Liver (tissue), 9 donors: ENCODE results near the gene NDFIP1. TPM values are rescaled to one million over a fixed set of nuclear protein-coding genes. Genes with fewer than 3 reads are reported as not detected.

ENCODE experiments used
- DNase-seq: peaks from one replicate; pipeline ENCODE4 v3.0.0-alpha.2; 2017; ENCODE audit warnings: low spot score
- H3K27ac ChIP-seq, 2 donors: one replicate each; pipeline ENCODE4 v1.7.0; 2013; ENCODE audit warnings: inconsistent platforms in 2 of 2, low read length in 2 of 2, control low read depth in 1 of 2, low read depth in 1 of 2, mild to moderate bottlenecking in 1 of 2
- H3K27me3 ChIP-seq, 4 donors: one replicate each; pipeline versions ENCODE4 v1.6.1 to v1.7.0; 2013; ENCODE audit warnings: low read length in 3 of 4, inconsistent platforms in 1 of 4, mild to moderate bottlenecking in 1 of 4, moderate library complexity in 1 of 4; ENCODE audit not compliant: control insufficient read depth in 4 of 4, insufficient read depth in 4 of 4
- H3K36me3 ChIP-seq, 4 donors: one replicate each; pipeline versions ENCODE4 v1.6.1 to v1.7.0; 2013; ENCODE audit warnings: low read length in 3 of 4, mild to moderate bottlenecking in 3 of 4, low read depth in 1 of 4, moderate library complexity in 1 of 4; ENCODE audit not compliant: control insufficient read depth in 4 of 4, insufficient read depth in 3 of 4
- H3K4me1 ChIP-seq, 4 donors: one replicate each; pipeline versions ENCODE4 v1.6.1 to v1.7.0; 2013; ENCODE audit warnings: low read length in 3 of 4, mild to moderate bottlenecking in 3 of 4, moderate library complexity in 1 of 4; ENCODE audit not compliant: control insufficient read depth in 4 of 4, insufficient read depth in 4 of 4
- H3K4me3 ChIP-seq, 3 donors: one replicate each; pipeline versions ENCODE4 v1.6.1 to v1.7.0; 2013; ENCODE audit warnings: low read length in 3 of 3, control low read depth in 1 of 3, low read depth in 1 of 3, mild to moderate bottlenecking in 1 of 3
- H3K9ac ChIP-seq, 2 donors: one replicate each; pipeline ENCODE4 v1.7.0; 2013; ENCODE audit warnings: low read length in 2 of 2, mild to moderate bottlenecking in 2 of 2, moderate library complexity in 2 of 2, control low read depth in 1 of 2, low read depth in 1 of 2
- H3K9me3 ChIP-seq, 4 donors: one replicate each; pipeline versions ENCODE4 v1.6.1 to v1.7.0; 2013; ENCODE audit warnings: low read length in 3 of 4; ENCODE audit not compliant: control insufficient read depth in 4 of 4
- EGR1 ChIP-seq, 2 donors: IDR thresholded peaks; 2 replicates each; pipeline ENCODE4 v1.6.1; 2016 to 2018; ENCODE audit warnings: antibody characterized with exemption in 2 of 2, low read depth in 2 of 2
- FOXA1 ChIP-seq: IDR thresholded peaks from 2 replicates; pipeline ENCODE4 v1.6.1; 2016; ENCODE audit warnings: antibody characterized with exemption
- FOXA2 ChIP-seq: IDR thresholded peaks from 2 replicates; pipeline ENCODE4 v1.6.1; 2016; ENCODE audit warnings: antibody characterized with exemption
- GABPA ChIP-seq, 2 donors: IDR thresholded peaks in 1 of 2; conservative IDR thresholded peaks in 1 of 2; 2 replicates each; pipeline ENCODE4 v1.6.1; 2016; ENCODE audit warnings: antibody characterized with exemption in 2 of 2, mild to moderate bottlenecking in 1 of 2, moderate library complexity in 1 of 2
- HNF4A ChIP-seq, 2 donors: conservative IDR thresholded peaks; 2 replicates each; pipeline ENCODE4 v1.6.1; 2016; ENCODE audit warnings: antibody characterized with exemption in 2 of 2, mild to moderate bottlenecking in 2 of 2
- HNF4G ChIP-seq: IDR thresholded peaks from 2 replicates; pipeline ENCODE4 v1.6.1; 2016; ENCODE audit warnings: antibody characterized with exemption
- JUND ChIP-seq, 2 donors: IDR thresholded peaks; 2 replicates each; pipeline ENCODE4 v1.6.1; 2016; ENCODE audit warnings: antibody characterized with exemption in 2 of 2
- NR2F2 ChIP-seq: IDR thresholded peaks from 2 replicates; pipeline ENCODE4 v1.6.1; 2016; ENCODE audit warnings: antibody characterized with exemption
- RAD21 ChIP-seq, 2 donors: IDR thresholded peaks; 2 replicates each; pipeline ENCODE4 v1.6.1; 2016; ENCODE audit warnings: antibody characterized with exemption in 2 of 2, mild to moderate bottlenecking in 2 of 2
- SP1 ChIP-seq: IDR thresholded peaks from 2 replicates; pipeline ENCODE4 v1.6.1; 2018; ENCODE audit warnings: antibody characterized with exemption, mild to moderate bottlenecking
- TAF1 ChIP-seq: conservative IDR thresholded peaks from 2 replicates; pipeline ENCODE4 v1.6.1; 2016; ENCODE audit warnings: antibody characterized with exemption, mild to moderate bottlenecking
- YY1 ChIP-seq: IDR thresholded peaks from 2 replicates; pipeline ENCODE4 v1.6.1; 2016; ENCODE audit warnings: antibody characterized with exemption, mild to moderate bottlenecking
- WGBS: extraction: QIAGEN DNeasy Blood & Tissue Kit; methylation state at CpG from one replicate; pipeline ENCODE4 v1.1.7; 2013; 5-methylcytosine and 5-hydroxymethylcytosine counted together
- polyA plus RNA-seq, 2 donors: library from polyadenylated mRNA; stranded (reverse) in 1 of 2; unstranded in 1 of 2; fragments of 200-250 nt in 1 of 2; fragments of >200 nt in 1 of 2; fragmentation: Nextera tagmentation in 1 of 2; extraction: Ambion mirVana in 1 of 2; gene quantifications; one replicate each; pipeline versions ENCODE4 v1.2.1 to v1.2.3, GENCODE V29; 2013 to 2015
- total RNA-seq, 2 donors: library from RNA; depleted of rRNA; stranded (reverse); fragments of >200 nt; gene quantifications; one replicate each; pipeline ENCODE4 v1.2.3, GENCODE V29; 2014
- TF ChIP-seq, protein P1 (sequence below): IDR thresholded peaks from 2 replicates; pipeline ENCODE4 v1.6.1; 2016; ENCODE audit warnings: antibody characterized with exemption
- TF ChIP-seq, protein P2 (sequence below): IDR thresholded peaks from 2 replicates; pipeline ENCODE4 v1.6.1; 2016; ENCODE audit warnings: antibody characterized with exemption, mild to moderate bottlenecking
- TF ChIP-seq, protein P3 (sequence below): IDR thresholded peaks from 2 replicates; pipeline ENCODE4 v1.6.1; 2016; ENCODE audit warnings: antibody characterized with exemption
- TF ChIP-seq, protein P4 (sequence below): fragments of 150-350 bp; IDR thresholded peaks from 2 replicates; pipeline ENCODE4 v1.5.1; 2017; ENCODE audit warnings: improper control_type of control experiment, low read depth, low read length; ENCODE audit not compliant: missing input control
- TF ChIP-seq, protein P5 (sequence below): IDR thresholded peaks from 2 replicates; pipeline ENCODE4 v1.6.1; 2016; ENCODE audit warnings: antibody characterized with exemption
- donor health status: healthy.
- donor health status: healthy.
- donor health status: healthy.
- donor health status: healthy.
- donor health status: healthy.

The NDFIP1 gene
- total and polyA plus RNA-seq, 4 donors, result 43.5 to 68.1 (median 57.1) TPM

DNA sequence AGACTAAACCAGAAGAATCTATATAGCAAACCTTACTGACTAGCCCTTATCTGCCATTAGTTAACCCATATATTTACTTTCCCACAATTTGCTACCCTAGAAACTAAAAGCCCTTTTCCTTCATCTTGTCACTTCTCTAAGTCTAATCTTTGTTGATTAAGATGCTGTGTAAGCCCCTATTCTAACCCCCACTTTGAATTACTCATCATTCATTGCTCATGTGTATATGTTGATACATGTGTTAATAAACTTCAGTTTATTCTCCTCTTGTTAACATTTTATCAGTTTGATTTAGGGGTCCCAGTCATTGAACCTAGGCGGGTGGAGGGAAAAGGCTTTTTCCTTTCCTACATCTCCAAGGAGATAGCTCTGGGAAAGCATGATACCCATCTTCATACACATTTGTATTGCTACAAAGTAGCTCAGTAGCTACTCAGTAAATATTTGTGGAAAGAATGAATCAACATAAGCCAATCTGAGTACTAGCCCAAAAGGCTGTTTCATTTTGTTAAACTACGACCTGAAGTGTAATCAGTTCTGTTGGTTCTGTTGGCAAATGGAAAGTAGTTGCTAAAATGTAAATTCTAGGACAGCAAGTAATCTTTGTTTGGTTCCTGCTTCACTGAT, 35.1 kb upstream of the NDFIP1 start:
- TF ChIP-seq, protein P1, sequence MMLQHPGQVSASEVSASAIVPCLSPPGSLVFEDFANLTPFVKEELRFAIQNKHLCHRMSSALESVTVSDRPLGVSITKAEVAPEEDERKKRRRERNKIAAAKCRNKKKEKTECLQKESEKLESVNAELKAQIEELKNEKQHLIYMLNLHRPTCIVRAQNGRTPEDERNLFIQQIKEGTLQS, result no peak
- no peak for TF ChIP-seq NR2F2
- TF ChIP-seq, protein P2, sequence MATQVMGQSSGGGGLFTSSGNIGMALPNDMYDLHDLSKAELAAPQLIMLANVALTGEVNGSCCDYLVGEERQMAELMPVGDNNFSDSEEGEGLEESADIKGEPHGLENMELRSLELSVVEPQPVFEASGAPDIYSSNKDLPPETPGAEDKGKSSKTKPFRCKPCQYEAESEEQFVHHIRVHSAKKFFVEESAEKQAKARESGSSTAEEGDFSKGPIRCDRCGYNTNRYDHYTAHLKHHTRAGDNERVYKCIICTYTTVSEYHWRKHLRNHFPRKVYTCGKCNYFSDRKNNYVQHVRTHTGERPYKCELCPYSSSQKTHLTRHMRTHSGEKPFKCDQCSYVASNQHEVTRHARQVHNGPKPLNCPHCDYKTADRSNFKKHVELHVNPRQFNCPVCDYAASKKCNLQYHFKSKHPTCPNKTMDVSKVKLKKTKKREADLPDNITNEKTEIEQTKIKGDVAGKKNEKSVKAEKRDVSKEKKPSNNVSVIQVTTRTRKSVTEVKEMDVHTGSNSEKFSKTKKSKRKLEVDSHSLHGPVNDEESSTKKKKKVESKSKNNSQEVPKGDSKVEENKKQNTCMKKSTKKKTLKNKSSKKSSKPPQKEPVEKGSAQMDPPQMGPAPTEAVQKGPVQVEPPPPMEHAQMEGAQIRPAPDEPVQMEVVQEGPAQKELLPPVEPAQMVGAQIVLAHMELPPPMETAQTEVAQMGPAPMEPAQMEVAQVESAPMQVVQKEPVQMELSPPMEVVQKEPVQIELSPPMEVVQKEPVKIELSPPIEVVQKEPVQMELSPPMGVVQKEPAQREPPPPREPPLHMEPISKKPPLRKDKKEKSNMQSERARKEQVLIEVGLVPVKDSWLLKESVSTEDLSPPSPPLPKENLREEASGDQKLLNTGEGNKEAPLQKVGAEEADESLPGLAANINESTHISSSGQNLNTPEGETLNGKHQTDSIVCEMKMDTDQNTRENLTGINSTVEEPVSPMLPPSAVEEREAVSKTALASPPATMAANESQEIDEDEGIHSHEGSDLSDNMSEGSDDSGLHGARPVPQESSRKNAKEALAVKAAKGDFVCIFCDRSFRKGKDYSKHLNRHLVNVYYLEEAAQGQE, result no peak
- TF ChIP-seq FOXA1, result no peak
- peak in 1 of 2 donors; percentile 45 for TF ChIP-seq JUND (IDR thresholded peaks at IDR 0.05)
- TF ChIP-seq RAD21 (IDR thresholded peaks at IDR 0.05), result no peak
- TF ChIP-seq SP1, result no peak
- no peak for TF ChIP-seq YY1

DNA sequence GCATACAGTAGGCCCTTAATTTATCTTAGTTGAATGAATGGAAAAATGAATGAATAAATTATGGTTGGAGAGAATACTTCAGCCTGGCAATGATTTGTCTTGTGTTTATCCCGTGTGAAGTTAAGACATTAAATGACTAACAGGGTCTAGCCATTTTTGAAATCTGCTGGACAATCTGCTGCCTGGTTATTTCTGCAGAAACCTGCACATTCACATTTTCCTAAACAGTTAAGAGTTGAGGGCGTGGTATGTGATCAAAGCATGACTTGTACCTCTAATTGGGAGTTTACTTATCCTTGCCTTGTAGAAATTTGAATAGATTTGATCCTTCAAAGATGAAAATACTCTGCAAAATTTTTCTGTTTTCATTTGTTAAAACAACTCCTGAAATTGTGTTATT, 34.6 kb upstream of the NDFIP1 start:
- Histone ChIP-seq H3K27ac (no peak overlapping the region), H3K9ac (no peak overlapping the region), H3K4me1 (no peaks in the 10 kb centered on the region), H3K27me3 (no peaks in the 10 kb centered on the region), H3K4me3 (no peak overlapping the region), H3K9me3 (no peaks in the 10 kb centered on the region), H3K36me3 (no peaks in the 10 kb centered on the region)
- TF ChIP-seq HNF4G (no peak), TAF1 (no peak), RAD21 (IDR thresholded peaks at IDR 0.05) (no peak), HNF4A (conservative IDR thresholded peaks at IDR 0.05) (no peak), FOXA1 (no peak), FOXA2 (no peak), YY1 (no peak), NR2F2 (no peak), EGR1 (IDR thresholded peaks at IDR 0.05; ENCODE audit: low read depth in 2 of 2) (no peak), SP1 (no peak), GABPA (IDR thresholded peaks at IDR 0.05 in 1 of 2, conservative IDR thresholded peaks at IDR 0.05 in 1 of 2) (no peak)
- TF ChIP-seq, protein P3, sequence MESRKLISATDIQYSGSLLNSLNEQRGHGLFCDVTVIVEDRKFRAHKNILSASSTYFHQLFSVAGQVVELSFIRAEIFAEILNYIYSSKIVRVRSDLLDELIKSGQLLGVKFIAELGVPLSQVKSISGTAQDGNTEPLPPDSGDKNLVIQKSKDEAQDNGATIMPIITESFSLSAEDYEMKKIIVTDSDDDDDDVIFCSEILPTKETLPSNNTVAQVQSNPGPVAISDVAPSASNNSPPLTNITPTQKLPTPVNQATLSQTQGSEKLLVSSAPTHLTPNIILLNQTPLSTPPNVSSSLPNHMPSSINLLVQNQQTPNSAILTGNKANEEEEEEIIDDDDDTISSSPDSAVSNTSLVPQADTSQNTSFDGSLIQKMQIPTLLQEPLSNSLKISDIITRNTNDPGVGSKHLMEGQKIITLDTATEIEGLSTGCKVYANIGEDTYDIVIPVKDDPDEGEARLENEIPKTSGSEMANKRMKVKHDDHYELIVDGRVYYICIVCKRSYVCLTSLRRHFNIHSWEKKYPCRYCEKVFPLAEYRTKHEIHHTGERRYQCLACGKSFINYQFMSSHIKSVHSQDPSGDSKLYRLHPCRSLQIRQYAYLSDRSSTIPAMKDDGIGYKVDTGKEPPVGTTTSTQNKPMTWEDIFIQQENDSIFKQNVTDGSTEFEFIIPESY, result no peak
- TF ChIP-seq, protein P4, sequence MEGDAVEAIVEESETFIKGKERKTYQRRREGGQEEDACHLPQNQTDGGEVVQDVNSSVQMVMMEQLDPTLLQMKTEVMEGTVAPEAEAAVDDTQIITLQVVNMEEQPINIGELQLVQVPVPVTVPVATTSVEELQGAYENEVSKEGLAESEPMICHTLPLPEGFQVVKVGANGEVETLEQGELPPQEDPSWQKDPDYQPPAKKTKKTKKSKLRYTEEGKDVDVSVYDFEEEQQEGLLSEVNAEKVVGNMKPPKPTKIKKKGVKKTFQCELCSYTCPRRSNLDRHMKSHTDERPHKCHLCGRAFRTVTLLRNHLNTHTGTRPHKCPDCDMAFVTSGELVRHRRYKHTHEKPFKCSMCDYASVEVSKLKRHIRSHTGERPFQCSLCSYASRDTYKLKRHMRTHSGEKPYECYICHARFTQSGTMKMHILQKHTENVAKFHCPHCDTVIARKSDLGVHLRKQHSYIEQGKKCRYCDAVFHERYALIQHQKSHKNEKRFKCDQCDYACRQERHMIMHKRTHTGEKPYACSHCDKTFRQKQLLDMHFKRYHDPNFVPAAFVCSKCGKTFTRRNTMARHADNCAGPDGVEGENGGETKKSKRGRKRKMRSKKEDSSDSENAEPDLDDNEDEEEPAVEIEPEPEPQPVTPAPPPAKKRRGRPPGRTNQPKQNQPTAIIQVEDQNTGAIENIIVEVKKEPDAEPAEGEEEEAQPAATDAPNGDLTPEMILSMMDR, result no peak
- TF ChIP-seq, protein P5, sequence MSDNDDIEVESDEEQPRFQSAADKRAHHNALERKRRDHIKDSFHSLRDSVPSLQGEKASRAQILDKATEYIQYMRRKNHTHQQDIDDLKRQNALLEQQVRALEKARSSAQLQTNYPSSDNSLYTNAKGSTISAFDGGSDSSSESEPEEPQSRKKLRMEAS, result no peak
- TF ChIP-seq, protein P1, result no peak
- WGBS, result 88% methylated on average over 2 of the region's 2 CpGs
- no peak for DNase-seq

More for the DNA sequence above, 35.1 kb upstream of the NDFIP1 start:
- Histone ChIP-seq H3K27ac (no peak overlapping the region), H3K4me1 (no peaks in the 10 kb centered on the region), H3K27me3 (no peaks in the 10 kb centered on the region), H3K9me3 (no peaks in the 10 kb centered on the region), H3K9ac (no peak overlapping the region), H3K36me3 (no peaks in the 10 kb centered on the region), H3K4me3 (no peak overlapping the region)
- no peak for DNase-seq
- WGBS, result 69% methylated on average over 2 of the region's 2 CpGs
